Fibroblast of lung (primary cell): ENCODE results near the gene CUBN.
"Not testable (repeated sequence)": the region's sequence is repeated elsewhere in the genome, so short reads cannot be mapped to it uniquely, and the experiment has no call there.

Source experiments
- EZH2 ChIP-seq: IDR thresholded peaks from 2 replicates; pipeline ENCODE4 v1.5.1; 2012; ENCODE audit warnings: low read length, control low read depth, mild to moderate bottlenecking; ENCODE audit errors: missing control alignments
- TF ChIP-seq, protein P1 (sequence below), 2 donors: IDR thresholded peaks in 1 of 2; conservative IDR thresholded peaks in 1 of 2; 1 replicate in 1 of 2; 2 replicates in 1 of 2; pipeline ENCODE4 v1.5.1; 2011 to 2012; ENCODE audit warnings: low read length in 2 of 2, control low read depth in 1 of 2, inconsistent platforms in 1 of 2, low read depth in 1 of 2, mild to moderate bottlenecking in 1 of 2

DNA sequence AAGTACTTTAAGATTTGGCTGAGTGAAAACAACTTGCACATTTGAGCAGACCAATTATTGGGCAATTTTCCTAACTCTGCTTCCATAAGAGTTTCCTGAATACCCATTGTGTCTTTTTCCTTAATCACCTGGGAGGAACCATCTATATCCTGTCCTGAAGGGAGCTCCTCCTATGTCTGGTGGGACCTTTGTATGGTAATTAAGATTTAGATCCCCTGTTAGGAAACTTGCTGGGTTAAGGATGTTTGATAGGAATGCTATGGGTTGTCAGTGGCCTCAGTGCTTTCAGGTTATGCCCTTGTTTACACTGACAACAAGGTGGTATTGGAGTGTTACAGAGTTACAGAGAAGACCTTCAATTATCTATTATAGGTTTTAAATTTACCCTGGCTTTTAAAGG is 116.9 kb downstream of the CUBN start:
- TF ChIP-seq, protein P1, sequence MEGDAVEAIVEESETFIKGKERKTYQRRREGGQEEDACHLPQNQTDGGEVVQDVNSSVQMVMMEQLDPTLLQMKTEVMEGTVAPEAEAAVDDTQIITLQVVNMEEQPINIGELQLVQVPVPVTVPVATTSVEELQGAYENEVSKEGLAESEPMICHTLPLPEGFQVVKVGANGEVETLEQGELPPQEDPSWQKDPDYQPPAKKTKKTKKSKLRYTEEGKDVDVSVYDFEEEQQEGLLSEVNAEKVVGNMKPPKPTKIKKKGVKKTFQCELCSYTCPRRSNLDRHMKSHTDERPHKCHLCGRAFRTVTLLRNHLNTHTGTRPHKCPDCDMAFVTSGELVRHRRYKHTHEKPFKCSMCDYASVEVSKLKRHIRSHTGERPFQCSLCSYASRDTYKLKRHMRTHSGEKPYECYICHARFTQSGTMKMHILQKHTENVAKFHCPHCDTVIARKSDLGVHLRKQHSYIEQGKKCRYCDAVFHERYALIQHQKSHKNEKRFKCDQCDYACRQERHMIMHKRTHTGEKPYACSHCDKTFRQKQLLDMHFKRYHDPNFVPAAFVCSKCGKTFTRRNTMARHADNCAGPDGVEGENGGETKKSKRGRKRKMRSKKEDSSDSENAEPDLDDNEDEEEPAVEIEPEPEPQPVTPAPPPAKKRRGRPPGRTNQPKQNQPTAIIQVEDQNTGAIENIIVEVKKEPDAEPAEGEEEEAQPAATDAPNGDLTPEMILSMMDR (conservative IDR thresholded peaks at IDR 0.05 in 1 of 2, IDR thresholded peaks at IDR 0.05 in 1 of 2; ENCODE audit: low read depth in 1 of 2, low read length in 2 of 2), result not testable (repeated sequence)
- TF ChIP-seq EZH2, result not testable (repeated sequence)
